ENCODE measurements around the gene CD63.
A peak's percentile ranks its signal among the peaks of the same experiment; 100 is the strongest.

CD63 gene

DNA sequence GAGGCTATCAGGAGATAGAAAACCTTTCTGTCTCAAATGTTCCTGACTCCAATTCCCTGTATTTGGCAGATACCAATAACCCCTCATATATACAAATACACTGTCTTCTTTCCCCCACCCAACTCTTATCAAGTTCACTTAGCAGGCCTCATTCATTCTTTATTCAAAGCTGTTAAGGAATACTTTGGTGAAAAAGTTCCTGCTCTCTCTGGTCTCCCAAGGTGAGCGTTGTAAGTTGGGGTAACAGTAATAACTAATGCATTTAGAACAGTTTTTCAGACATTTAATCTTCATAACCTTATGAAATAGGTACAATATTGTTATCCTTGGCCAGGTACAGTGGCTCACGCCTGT, 10.2 kb upstream of the CD63 start:
- no peak for DNase-seq (ENCODE audit: low spot score)

DNA sequence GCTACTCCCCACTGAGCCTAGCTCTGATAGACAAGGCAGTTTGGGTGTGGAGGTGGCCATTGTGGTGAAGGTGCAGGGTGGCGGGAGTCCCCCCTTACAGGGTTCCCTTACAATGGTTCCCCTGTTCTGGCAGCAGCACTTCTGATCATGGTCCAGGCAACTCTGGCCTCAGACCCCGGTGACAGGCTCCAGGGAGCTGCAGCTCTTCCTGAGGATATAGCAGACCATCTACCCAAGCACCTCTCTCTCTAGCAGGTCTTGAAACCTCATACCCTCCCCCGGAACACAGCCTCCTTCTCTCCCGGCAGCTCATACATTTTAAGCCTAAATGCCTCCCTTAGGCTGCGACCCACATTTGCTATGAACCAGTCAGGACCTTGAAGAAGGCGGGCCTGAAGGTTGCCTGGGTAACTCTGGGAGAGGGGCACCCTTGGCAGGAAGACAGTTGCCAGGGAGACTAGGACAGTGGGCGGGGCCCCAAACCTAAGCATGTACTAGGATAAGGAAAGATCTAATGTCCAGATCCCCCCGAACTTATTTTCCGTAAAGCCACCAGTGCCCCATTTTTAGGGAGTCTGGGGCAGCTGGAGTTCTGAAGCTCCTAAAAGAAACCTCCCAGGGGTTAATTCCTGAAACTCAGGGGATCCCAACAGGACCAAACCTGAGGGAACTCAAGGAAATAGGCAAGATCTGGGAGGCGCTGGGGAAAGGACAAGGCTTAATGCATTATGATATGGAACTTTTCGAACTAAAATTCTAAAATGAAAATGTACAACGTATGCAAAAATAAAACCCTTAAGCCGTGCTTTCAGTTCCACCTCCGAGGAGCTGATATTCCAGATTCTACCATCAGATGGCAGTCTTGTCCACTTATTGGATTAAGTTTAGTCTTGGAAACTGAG, 9.6 kb upstream of the CD63 start:
- no peak for DNase-seq (ENCODE audit: low spot score)

DNA sequence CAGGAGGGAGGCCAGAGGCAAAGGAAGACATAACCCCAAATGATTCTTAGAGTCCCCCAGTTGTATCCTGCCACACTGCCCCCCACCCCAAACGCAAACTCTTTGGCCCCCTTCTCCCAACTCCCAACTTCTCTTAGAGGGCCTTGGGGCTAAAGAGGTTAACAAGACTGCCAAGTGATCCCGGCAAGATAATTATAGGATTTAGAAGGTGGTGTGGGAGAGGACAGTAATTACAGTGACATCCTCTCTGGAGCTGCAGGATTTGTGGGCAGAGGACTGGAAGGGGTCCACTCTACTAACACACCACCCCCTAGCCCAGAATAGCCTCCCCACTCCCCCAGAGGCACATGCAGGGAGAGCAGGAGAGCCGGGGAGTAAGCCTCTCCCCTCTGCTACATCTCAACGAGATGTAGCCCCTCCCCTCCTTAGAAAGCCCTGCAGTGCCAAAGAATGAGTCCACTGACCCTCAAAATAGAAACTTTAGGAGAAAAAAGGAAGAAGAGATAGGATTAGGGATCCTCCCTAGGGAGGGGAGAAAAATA, 8.8 kb upstream of the CD63 start:
- no peak for DNase-seq (ENCODE audit: low spot score)

DNA sequence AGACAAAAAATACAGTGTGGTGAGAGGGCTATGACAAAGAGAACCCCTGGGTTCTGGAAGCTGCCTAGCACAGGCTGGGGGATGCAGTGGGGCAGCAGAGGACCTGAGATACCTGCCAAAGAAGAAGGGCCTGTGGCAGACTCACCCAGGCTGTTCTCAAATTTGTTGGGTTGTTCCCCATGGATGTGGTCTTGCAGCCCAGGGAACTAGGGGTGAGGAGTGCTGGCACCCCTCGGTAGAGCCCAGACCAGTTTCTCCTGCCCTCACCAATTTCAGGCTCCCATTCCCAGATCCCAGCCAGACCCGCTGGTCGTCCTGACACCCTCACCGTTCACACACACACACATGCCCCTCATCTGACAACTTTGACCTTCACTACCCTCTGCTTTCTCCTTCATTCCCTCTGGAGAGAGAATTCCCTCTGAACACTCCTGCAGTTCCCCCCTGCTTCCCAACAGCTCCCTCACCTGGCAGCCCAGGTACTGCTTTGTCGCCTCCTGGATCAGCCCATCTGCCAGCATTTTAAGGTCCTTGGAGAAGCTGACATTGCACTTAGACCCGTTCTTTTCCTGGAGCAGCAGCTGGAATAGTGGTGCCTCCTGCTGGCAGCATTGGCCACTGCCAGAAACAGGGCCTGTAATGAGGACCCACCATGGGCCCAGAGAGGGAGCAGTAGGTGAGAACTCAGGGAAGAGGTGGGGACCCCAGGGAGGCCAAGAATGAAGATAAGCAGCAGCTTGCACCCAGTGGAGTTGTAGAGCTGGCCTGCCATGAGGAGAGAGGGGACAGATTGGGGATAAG, 8.2 kb upstream of the CD63 start:
- DNase-seq (ENCODE audit: low spot score), result no peak

DNA sequence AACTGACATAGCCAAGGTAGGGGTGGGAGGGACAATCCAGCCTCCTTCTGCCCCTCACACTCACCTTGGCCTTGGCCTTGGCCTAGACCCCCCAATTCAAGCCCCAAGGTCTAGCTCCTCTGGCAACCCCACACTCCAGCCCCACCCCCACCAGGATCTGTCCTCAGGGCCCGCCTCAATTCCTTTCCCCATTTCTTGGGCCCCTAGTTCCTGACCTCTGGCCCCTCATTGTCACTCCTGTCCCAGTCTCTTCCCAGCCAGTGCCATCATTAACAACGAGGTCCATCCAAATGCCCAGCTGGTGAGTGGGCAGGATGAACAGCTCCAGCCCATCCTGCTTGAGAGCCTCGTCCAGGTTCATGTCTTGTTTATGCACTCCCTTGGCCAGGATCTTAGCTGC, 7.3 kb upstream of the CD63 start:
- DNase-seq (ENCODE audit: low spot score), result no peak

DNA sequence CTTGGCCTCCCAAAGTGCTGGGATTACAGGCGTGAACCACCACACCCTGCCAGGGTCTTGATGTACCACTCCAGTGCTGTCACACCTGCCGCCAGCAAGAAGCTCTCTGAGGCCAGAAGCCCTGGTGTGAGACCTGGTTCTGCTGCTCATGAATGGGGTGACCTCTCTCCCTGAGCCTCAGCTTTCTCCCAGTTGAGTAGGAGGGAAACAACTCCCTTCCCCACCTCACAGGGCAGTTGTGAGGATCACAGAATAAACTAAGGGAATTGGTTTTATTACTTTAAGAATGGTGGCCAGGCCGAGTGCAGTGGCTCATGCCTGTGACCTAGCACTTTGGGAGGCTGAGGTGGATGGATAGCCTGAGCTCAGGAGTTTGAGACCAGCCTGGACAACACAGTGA, 5.8 kb upstream of the CD63 start:
- no peak for DNase-seq (ENCODE audit: low spot score)

DNA sequence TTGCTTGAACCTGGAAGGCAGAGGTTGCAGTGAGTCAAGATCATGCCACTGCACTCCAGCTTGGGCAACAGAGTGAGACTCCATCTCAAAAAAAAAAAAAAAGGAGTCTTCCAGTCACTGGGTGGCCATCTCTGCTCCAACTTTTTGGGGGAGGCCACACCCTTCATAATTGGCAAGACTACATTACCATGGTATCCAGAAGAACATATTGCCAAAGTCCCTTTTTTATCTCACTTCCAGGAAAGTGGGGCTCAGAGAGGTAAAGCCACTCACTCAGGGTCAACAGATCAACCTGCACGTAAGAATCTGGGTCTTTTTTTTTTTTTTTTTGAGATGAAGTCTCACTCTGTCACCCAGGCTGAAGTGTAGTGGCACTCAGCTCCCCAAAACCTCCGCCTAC, 5.0 kb upstream of the CD63 start:
- DNase-seq (ENCODE audit: low spot score), result no peak

DNA sequence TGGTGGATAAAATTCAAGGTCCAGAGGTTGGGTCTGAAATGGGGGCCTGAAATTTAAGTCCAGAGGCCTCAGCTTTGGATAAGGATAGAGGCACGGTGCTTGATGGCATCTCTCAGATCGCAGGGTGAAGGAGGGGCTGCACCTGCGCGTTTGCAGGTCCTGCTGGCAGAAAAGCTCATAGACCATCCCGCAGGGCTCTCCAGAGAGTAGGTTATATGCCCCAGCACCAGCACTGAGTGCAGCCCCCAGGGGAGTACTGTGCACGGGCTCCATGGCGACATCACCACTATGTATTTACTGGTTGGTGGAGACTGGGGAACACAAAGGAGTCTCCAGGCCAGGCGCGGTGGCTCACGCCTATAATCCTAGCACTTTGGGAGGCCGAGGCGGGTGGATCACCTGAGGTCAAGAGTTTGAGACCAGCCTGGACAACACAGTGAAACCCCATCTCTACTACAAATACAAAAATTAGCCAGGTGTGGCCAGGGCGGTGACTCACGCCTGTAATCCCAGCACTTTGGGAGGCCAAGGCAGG, 4.3 kb upstream of the CD63 start:
- DNase-seq (ENCODE audit: low spot score), result no peak

DNA sequence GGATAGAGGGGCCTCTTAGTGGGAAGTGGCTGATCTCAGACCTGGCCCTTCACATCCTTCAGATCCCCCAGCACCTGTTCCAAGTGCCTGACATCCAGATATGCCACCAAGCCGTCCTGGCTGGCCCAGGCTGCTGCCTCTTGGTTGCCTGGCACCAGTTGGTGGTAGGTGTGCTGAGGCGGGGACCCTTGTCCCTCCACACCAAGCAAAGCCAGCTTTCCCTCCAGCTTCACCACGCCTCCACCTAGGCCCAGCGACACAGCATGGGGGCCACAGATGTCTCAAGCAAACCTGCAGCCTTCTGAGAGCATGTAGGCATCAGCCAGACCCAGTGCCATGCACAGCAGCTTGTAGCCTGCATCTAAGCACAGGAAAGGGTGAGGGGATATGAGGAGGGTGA, 3.5 kb upstream of the CD63 start:
- DNase-seq (ENCODE audit: low spot score), result no peak

DNA sequence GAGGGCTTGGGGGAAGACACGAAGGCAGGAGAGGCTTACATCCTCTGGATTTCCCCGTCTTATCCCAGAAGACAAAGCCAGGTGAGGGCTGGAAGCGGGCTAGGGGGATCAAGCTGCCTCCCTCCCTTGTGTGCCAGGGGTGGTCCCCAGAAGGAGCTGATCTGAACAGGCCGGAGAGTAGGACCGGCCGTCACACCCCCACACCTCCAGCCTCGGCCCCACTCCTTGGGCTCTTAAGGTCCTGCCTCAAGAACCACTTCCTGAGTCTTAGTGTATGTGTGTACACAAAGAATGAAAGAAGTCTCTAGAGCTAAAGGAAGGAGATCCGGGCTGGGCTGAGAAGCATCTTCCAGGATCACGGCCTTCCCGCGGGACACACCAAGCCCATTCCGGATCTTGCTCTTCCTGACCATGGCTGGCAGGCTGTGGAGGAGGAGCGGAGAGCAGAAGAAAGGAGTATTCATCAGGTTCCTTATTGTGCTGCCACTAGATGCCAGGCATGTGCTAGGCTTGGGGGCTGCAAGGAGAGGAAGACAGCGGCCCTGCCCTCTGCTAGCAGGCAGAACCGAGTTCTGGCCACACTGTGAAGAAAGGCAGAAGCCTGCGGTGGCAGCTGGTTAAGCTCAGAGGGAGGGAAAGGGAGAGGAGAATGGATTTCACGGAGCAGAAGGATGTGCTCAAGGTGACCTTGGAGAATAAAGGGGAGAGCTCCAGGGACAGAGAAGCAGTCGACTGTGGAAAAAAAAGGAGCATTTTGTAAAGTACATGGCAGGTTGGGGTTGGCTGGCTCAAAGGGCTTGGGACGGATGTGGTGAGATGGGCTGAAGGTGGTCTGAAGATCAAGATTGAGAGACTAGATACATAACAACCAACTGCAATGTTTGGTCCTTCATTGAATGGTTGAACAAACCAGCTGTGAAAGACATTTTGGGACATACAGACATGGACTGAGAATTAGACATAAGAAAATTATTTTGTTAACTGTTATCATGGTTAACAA, 1.3 kb upstream of the CD63 start:
- peak; percentile 77 for DNase-seq (ENCODE audit: low spot score)

DNA sequence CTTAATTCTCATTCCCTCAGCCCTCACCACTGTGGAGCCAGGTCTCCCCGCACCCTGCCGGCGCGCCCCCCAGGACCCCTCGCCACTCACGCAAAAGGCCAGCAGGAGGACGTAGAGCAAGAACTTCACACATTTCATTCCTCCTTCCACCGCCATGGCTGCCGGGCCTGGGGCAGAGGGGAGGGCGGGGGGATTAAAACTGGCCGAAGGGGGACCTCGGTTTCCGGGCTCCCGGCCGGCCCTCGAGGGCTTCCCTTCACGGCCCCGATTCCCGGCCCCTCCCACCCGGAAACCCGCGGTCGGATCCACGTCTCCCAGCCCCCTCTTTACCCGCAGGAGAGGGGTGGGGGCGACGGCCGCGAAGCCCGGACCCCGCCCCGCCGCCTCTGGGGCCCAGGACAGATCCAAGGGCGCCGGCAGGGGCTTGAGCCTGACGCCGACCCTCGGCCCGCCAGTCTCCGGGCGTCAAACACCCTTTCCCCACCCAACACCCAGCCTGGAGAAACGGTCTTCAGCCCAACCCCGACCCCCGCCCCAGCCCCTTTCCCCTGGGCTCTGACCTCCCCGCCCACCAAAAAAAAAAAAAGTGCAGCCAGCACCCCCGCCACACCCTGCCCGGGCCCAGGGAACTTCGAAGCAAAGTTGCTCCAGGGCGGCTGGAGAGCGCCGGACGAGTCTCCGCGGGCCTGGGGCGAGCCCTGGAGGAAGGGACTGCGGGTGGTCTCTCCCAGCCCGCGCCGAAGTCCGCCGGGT, 447 bp downstream of the CD63 start:
- no peak for DNase-seq (ENCODE audit: low spot score)

DNA sequence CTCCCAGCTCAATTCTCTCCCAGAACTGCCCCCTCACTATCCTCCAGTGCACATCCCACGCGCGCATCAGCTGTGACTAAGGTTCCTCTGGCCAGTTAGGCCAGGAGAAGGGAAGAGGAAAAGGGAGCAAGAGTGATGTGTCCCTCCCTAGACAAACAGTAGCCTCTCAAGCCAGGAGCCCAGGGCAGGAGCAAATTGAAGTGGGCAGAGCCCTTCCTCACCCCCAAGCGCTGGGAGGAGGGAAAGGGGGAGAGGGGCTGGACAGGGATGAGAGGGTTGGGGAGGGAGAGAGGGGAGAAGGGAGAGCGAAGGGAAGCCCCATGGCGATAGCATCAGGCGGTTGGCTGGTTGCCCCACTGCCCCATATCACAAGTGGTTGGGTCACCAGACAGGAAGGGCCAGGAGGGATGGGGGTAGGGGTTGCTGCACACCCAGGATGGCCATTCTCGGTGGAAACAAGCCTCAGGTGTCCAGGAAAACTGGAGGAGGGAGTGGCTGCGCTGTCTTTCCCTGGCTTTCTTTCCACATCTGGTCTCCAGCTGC, 1.1 kb downstream of the CD63 start:
- peak; percentile 63 for DNase-seq (ENCODE audit: low spot score)

DNA sequence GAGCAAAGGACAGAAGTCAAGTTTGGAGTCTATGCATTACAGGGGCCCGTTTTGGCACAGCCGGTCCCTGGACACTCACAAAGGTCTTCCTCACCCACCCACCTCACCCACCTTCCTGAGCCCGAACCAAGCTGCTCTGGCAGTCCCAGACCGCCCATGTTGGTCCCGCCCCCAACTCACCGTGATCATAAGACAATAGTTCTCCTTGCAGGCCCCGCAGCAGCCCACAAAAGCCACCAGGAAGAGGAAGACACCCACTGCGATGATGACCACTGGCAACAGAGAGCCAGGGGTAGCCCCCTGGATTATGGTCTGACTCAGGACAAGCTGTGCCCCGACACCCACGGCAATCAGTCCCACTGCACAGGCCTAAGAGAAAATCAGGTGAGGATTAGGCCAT, 1.8 kb downstream of the CD63 start:
- no peak for DNase-seq (ENCODE audit: low spot score)

DNA sequence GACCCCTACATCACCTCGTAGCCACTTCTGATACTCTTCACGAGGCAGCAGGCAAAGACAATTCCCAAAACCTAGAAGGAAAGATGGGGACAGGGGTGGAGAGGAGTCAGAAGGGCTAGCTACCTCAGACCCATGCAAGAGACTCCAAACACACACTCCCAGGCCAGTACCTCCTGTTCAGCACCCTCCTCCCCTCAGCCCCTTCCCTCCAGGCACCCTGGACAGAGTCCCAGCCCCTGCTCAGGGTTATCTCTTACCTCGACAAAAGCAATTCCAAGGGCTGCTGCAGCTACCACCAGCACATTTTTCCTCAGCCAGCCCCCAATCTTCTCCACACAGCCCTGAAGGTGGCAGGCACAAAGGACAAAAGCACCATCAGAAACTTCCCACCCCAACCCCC, 3.3 kb downstream of the CD63 start:
- no peak for DNase-seq (ENCODE audit: low spot score)

DNA sequence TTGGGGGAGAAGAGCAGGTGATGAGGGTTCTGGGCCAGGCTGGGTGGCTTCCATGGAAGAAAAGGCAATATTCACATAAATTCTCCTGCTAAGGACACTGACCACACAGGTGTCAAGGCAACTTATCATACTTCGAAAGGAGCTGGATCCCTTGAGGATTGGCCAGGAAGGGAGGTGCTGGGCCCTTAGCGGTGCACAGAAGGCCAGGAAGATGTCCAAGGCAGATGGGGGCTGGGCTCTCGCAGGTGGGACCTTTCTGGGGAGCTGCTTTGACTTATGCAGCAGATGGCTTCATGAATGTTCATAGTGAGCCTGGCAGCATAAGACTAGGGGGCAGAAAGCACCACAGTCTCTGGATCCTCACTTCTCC, 3.9 kb downstream of the CD63 start:
- no peak for DNase-seq (ENCODE audit: low spot score)

DNA sequence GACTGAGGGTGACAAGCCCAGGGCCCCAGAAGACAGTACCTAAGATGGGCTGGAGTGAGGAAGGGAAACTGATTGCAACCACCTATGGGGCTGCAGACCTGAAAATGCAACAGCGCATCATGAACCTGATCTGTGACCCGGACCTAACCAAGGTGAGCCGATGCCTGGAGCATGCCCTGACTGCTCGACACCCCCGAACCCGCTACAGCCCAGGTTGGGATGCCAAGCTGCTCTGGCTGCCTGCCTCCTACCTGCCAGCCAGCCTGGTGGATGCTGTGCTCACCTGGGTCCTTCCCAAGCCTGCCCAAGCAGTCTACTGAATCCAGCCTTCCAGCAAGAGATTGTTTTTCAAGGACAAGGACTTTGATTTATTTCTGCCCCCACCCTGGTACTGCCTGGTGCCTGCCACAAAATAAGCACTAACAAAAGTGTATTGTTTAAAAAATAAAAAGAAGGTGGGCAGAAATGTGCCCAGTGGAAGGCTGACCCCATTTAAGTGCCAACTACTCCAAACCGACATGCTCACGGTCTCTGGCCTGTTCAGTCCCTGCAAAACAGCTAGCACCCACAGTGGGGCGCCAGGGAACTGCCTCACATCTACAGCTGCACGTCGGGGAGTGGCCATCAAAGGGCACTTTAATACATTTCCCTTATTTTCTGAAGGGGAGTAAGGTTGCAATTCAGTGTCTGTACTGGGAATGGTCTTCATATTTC, 4.4 kb downstream of the CD63 start:
- no peak for DNase-seq (ENCODE audit: low spot score)

DNA sequence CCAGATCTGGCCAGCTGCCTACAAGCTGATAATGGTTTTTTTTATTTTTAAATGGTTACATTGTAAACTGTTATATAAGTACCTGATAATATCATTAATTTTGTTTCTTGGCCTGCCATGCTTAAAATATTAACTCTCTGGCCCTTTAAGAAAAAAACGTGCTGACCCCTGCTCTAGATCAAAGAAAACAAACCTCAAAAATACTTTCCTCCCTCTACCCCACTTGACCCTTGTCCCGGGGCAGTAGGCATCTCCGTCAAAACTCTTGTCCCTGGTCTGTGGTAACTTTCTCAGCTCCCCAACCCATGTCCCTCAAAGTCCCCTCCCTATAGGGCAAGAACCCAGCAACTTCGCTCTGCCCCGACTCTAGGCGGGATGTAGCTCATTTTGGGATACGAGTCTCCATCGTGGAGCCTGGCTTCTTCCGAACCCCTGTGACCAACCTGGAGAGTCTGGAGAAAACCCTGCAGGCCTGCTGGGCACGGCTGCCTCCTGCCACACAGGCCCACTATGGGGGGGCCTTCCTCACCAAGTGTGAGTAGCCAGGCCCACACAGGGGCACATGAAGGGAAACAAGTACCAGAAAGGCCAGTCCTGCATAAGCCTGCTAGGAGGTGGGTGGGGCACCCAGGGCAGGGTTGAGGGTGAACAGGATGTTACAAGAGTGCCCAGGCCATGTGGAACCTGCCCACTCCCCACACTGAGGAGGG, 5.1 kb downstream of the CD63 start:
- DNase-seq (ENCODE audit: low spot score), result no peak

DNA sequence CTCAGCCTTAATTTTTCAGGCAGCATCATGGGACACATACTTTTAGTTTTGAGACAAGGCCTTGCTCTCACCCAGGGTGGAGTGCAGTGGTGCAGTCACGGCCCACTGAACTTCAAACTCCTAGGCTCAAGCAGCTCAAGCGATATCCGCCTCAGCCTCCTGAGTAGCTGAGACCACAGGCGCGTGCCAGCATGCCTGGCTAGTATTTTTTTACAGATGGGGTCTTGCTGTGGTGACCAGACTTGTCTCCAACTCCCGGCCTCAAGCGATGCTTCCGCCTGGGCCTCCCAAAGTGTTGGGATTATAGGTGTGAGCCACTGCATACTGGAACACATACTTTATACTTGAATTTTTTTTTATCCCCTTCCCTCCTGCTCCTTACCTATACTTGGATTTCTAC, 5.9 kb downstream of the CD63 start:
- no peak for DNase-seq (ENCODE audit: low spot score)

DNA sequence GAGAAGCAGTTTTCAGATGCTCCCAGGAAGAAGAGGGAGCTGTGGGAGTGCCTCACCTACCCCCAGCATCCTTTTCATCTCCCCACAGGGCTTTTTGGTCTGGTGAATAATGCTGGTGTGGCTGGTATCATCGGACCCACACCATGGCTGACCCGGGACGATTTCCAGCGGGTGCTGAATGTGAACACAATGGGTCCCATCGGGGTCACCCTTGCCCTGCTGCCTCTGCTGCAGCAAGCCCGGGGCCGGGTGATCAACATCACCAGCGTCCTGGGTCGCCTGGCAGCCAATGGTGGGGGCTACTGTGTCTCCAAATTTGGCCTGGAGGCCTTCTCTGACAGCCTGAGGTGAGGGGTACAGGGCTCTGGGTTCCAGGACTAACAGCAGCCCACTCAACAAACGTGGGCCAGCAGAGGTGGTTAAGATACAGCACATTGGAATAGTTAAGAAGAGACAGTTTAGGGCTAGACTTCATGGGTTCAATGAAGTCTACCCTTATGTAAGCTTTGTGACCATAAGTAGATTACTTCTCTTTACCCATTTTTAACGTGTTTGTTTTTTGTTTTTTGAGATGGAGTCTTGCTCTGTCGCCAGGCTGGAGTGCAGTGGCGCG, 7.1 kb downstream of the CD63 start:
- no peak for DNase-seq (ENCODE audit: low spot score)
